Esophagus muscularis mucosa (tissue), 4 donors: Measurements from ENCODE around the gene SLBP. TPM values are rescaled to one million over a fixed set of nuclear protein-coding genes. Genes with fewer than 3 reads are reported as not detected.

Source experiments
- DNase-seq: peaks from one replicate; pipeline ENCODE4 v3.0.0-alpha.2; 2017; ENCODE audit errors: extremely low spot score
- H3K27ac ChIP-seq, 4 donors: fragments of 200-600 bp; sonication (generic); replicated peaks in 1 of 4; 1 replicate in 3 of 4; 2 replicates in 1 of 4; pipeline ENCODE4 v1.5.1; 2016 to 2019; ENCODE audit warnings: mild to moderate bottlenecking in 1 of 4
- H3K27me3 ChIP-seq, 4 donors: fragments of 200-600 bp; sonication (generic); one replicate each; pipeline versions ENCODE4 v1.5.1 to v1.6.0; 2016 to 2019
- H3K36me3 ChIP-seq, 4 donors: fragments of 200-600 bp; sonication (generic); one replicate each; pipeline ENCODE4 v1.5.1; 2016 to 2019
- H3K4me1 ChIP-seq, 4 donors: fragments of 200-600 bp; sonication (generic); one replicate each; pipeline ENCODE4 v1.5.1; 2016 to 2019
- H3K4me3 ChIP-seq, 4 donors: fragments of 200-600 bp; sonication (generic); 1 replicate in 2 of 4; 2 replicates in 2 of 4; pipeline ENCODE4 v1.5.1; 2016 to 2019; ENCODE audit warnings: mild to moderate bottlenecking in 4 of 4, moderate library complexity in 1 of 4
- H3K9me3 ChIP-seq, 4 donors: fragments of 200-600 bp; sonication (generic); 1 replicate in 3 of 4; 2 replicates in 1 of 4; pipeline ENCODE4 v1.5.1; 2016 to 2019
- EP300 ChIP-seq: sonication (generic); formaldehyde crosslinking; IDR thresholded peaks from one replicate; pipeline ENCODE4 v1.6.1; 2017; ENCODE audit warnings: antibody characterized with exemption
- POLR2A ChIP-seq: fragments of 450-650 bp; IDR thresholded peaks from one replicate; pipeline ENCODE4 v1.6.1; 2017; ENCODE audit warnings: antibody characterized with exemption, moderate library complexity, mild to moderate bottlenecking, low read depth
- POLR2AphosphoS5 ChIP-seq, 2 donors: sonication (generic); formaldehyde crosslinking; IDR thresholded peaks; one replicate each; pipeline ENCODE4 v1.6.1; 2017; ENCODE audit warnings: antibody characterized with exemption in 2 of 2
- WGBS: methylation state at CpG from one replicate; pipeline ENCODE4 v1.1.5; 2018; 5-methylcytosine and 5-hydroxymethylcytosine counted together
- intact Hi-C: fragments of 100-400 bp; cut with DNase I; formaldehyde crosslinking; loops from one replicate; pipeline ENCODE4 v1.15.1; 2023
- small RNA-seq, 3 donors: library from RNA; depleted of rRNA; stranded (forward); fragments of <200 nt; gene quantifications; one replicate each; pipeline ENCODE3, GENCODE V24; 2016
- total RNA-seq, 4 donors: library from RNA; depleted of rRNA; stranded (reverse); fragments of >200 nt; gene quantifications; one replicate each; pipeline versions ENCODE4 v1.1.0 to v1.2.1, GENCODE V29; 2016
- TF ChIP-seq, protein P1 (sequence below), 3 experiments: fragments of 200-600 bp in 2 of 3; fragments of 450-650 bp in 1 of 3; sonication (generic) in 2 of 3; IDR thresholded peaks; one replicate each; pipeline ENCODE4 v1.5.1; 2017 to 2019; ENCODE audit warnings: antibody characterized with exemption in 3 of 3, mild to moderate bottlenecking in 2 of 3, moderate library complexity in 1 of 3

SLBP gene
- total RNA-seq, 4 donors from 2014 or later = 41.5 to 56.1 (median 45.5) TPM

DNA sequence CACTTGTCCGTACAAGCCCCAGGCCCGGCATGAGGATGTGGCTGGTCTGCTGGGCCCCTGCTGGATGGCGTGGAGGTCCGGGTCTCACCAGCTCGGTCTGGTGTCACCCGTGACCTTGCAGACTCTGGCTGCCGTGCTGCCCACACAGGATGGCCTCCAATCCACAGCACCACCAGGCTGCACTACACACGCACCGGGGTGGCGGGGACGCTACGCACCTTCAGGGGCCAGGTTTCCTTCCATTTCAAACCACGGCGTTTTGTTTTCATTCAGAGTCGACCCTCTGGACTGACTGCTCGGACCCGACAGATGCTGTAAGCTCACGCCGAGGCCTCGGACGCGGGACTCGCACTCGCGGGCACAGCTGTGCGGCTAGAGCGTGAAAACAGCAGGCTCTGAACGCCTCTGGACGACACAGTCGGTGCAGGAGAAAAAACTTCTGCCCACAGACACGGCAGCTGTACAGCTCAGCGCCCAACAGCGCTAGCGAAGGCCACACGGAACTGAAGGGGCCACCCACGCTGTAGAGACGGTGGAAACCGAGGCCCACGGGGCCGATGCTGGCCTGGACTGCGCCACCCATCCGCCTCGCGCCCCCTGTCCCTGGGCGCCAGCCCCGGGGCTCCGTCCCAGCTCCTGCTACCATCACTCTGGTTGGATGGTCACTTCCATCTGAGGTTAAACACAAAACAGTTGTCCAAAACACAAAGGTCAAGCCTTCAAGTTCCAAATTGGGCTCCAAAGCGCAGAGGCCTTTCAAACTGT lies 68.0 kb downstream of the SLBP start:
- Histone ChIP-seq H3K27ac (no peak overlapping the region), H3K27me3 (no peaks in the 10 kb centered on the region), H3K36me3 (no peaks in the 10 kb centered on the region), H3K4me1 (peaks cover 3 to 16% (median 13%) of the 10 kb centered on the region in 4 donors), H3K4me3 (no peak overlapping the region), H3K9me3 (no peaks in the 10 kb centered on the region)
- TF ChIP-seq POLR2A (no peak), EP300 (no peak), POLR2AphosphoS5 (IDR thresholded peaks at IDR 0.05) (no peak)
- TF ChIP-seq, protein P1, sequence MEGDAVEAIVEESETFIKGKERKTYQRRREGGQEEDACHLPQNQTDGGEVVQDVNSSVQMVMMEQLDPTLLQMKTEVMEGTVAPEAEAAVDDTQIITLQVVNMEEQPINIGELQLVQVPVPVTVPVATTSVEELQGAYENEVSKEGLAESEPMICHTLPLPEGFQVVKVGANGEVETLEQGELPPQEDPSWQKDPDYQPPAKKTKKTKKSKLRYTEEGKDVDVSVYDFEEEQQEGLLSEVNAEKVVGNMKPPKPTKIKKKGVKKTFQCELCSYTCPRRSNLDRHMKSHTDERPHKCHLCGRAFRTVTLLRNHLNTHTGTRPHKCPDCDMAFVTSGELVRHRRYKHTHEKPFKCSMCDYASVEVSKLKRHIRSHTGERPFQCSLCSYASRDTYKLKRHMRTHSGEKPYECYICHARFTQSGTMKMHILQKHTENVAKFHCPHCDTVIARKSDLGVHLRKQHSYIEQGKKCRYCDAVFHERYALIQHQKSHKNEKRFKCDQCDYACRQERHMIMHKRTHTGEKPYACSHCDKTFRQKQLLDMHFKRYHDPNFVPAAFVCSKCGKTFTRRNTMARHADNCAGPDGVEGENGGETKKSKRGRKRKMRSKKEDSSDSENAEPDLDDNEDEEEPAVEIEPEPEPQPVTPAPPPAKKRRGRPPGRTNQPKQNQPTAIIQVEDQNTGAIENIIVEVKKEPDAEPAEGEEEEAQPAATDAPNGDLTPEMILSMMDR (IDR thresholded peaks at IDR 0.05) = no peak
- DNase-seq = no peak
- intact Hi-C loops = no loop called here
- 92% methylated on average over 48 of the region's 48 CpGs for WGBS

Small RNAs within 50 kb of the gene (small RNA-seq; reads per million reads assigned to genes)
- gene RF00019 = 0 reads per million in 3 donors

Other genes with a start within 250 kb of the SLBP start
- 10 to 100 TPM in 1 of 4 donors, 1 to 10 TPM in 3; 5.2 to 13.3 (median 8.9) TPM for gene FAM53A, start 28.0 kb downstream of the SLBP start, total RNA-seq
- gene TMEM129, start 9.0 kb upstream of the SLBP start, total RNA-seq = 100 to 1,000 TPM in 1 of 4 donors, 10 to 100 TPM in 3; 59.3 to 101 (median 72.6) TPM
- 1 to 10 TPM; 2.5 to 8.8 (median 5.8) TPM for gene TACC3, start 9.2 kb upstream of the SLBP start, total RNA-seq
- gene FGFR3, start 81.0 kb upstream of the SLBP start, total RNA-seq = 1 to 10 TPM; 1.2 to 2.0 (median 1.6) TPM
- 10 to 100 TPM; 23.7 to 34.7 (median 33.3) TPM for gene LETM1, start 143.8 kb upstream of the SLBP start, total RNA-seq
- gene NSD2, start 159.1 kb upstream of the SLBP start, total RNA-seq = 10 to 100 TPM; 31.8 to 44.2 (median 37.5) TPM